GM20431 (cell line): Measurements from ENCODE around the gene CXCL12.

Experiments
- in situ Hi-C: fragments of 300-500 bp; cut with MseI, MboI; formaldehyde crosslinking; loops from one replicate; pipeline ENCODE4 v1.15.0; 2020; ENCODE audit warnings: low sequenced_read_pairs; ENCODE audit not compliant: unreplicated experiment

Gene CXCL12

DNA sequence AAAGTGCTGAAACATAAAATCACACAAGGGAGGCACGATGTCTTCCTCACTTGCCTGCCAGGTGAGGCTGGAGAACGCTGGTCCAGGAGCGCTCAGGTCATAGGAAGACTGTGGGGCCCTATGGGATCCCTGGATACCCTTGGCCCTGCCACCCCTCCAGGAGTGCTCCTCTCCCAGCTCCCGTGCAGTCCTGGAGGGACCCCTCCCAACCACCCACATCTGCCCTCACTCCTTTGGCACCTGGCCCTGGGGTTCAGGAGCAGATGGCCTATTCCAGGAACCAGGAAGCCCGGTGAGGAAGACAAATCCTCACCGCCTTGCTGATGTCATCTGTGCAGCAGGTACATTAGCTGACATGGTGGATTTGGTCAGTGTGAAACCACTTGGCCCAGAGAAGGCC is 3.7 kb upstream of the CXCL12 start:
- in situ Hi-C loops: loop anchor here (25.0 kb wide), 2 partner anchors 474 to 701 kb away; no protein-coding TSS in a partner anchor

DNA sequence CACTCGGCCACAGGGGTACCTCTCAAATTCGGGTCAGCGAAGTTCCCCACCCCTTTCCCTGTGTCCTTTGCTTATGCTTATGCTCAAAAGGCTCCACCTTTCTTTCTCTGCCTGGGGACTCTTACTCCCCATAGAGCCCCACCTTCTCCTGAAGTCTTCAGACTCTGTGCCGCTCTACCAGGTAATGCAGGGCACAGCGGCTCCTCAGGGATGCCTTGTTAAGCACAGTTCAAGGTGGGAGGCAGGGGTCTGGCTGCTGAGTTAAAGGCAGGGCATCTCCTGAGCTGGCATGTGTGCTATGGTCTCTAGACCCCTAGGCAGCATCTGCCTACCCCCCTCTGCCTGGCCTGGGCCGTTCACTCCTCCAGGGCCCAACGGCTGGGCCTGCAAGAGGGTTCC is 3.0 kb upstream of the CXCL12 start:
- in situ Hi-C loops: loop anchor here (25.0 kb wide), 2 partner anchors 474 to 701 kb away; no protein-coding TSS in a partner anchor

DNA sequence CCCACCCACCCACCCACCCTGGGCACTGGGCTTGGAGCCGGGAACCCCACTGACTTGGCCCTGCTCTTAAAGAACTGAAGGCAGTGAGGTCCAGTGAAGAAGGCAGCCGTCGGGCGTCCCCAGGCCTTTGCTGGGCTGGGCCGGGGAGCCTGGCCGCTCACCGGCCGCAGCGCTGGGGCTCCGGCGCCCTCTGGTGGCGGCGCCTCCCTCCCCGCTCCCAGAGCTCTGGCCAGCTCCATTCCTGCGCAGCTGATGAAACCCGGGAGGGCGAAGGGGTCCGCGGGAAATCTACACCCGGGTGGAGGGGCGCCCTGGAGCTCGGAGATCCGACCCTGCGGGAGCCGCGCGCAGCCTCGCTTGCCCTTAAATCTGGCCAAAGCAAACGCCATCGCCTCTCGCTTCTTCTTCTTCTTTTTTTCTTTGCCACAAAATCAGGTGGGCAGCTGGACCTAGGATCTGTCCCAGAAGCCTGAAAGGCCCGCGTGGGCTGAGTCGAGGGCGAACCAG is 1.7 kb upstream of the CXCL12 start:
- in situ Hi-C loops: loop anchor here (25.0 kb wide), 2 partner anchors 476 to 699 kb away; no protein-coding TSS in a partner anchor

DNA sequence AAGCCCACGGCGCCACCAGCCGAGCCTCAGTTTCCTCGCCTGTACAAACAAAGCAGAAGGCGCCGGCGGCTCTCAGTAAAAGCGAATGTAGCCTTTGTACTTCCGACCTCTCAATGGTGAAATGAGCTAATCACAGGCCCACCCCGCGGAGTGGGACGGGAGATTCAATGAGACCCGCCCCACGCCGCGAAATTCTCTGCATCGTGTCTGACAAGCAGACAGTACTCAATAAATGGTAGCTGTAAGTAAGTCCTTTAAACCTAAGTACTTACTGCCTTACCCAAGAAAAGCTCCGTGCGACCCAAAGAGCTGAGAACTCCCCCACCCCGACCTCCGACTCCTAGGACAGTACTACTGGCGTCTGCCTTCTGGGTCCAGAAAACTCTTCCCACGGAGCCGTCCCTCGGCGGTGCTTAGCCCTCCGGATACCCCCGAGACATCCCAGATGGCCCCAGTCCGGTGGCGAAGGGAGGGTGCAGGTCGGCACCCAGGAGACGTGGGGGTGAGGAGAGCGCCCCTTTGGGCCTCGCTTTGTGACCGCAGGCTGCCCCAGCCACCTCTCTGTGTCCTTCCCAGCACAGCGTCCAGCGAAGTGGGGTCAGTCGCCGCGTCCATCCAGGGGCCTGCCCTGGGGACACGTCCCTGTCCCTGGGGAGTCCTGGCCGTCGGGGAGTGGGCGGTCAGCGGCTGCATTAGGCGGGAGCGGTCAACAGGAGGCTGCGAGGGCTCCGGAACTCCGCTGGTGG is 972 bp upstream of the CXCL12 start:
- in situ Hi-C loops: loop anchor here (25.0 kb wide), 2 partner anchors 476 to 699 kb away; no protein-coding TSS in a partner anchor

DNA sequence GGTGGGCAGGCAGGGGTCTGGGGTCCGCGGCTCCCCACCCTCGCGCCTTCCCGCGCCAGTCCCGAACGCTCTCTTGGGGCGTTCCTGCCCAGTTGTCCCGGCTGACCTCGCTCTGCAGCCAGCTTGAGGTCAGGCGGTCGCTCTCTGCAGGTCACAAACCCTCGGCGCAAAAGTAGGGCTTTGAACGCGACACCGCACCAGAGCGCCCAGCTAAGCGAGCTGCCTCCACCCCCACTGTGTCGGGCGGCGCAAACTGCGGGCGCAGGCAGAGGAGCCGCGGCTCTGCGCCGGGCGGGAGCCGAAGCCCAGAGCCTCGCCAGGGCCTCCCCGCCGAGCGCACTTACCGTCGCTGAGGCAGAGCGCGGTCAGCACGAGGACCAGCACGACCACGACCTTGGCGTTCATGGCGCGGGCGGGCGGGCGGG is 284 bp downstream of the CXCL12 start:
- in situ Hi-C loops: loop anchor here (25.0 kb wide), 2 partner anchors 478 to 697 kb away; no protein-coding TSS in a partner anchor

DNA sequence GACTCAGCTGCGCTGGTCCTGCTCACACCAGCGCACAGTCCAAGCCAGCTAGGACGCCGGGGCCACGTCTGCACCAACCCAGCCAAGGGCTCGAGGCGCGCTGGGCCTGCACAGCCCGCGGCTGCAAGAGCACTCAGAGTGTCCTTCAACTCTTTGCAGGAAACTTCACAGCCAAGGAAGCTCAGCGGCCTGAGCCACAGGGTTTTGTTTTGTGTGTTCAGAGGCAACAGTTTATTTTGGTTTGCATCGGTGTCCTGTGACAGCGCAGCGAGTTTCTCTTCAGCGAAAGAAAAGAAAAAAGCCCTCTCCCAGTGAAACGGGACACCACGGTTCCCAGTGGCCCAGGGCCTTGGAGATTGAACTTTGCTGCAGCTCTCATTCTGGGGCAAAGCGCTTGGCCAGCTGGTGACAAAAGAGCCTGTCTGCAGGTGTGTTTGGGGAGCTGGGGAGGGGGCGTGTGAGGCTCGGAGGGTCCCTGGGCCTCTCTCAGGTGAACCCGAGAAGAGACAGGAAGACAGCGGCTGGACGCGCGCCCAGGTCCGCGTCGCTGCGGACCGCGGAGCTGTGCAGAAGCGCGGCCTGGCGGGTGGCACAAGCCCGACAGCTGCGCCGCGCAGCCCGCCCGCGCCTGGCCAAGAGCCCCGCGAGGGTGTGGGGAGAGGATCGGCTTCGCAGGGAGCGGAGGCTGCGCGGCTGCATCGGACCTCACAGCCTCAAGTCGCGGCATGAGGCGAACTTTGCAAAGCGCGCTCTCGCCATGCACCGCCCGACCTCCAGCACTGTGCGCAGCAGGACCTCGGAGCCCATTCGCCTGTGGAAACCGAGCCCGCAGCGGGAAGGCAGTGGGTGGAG is 922 bp downstream of the CXCL12 start:
- in situ Hi-C loops: loop anchor here (25.0 kb wide), 2 partner anchors 478 to 697 kb away; no protein-coding TSS in a partner anchor

DNA sequence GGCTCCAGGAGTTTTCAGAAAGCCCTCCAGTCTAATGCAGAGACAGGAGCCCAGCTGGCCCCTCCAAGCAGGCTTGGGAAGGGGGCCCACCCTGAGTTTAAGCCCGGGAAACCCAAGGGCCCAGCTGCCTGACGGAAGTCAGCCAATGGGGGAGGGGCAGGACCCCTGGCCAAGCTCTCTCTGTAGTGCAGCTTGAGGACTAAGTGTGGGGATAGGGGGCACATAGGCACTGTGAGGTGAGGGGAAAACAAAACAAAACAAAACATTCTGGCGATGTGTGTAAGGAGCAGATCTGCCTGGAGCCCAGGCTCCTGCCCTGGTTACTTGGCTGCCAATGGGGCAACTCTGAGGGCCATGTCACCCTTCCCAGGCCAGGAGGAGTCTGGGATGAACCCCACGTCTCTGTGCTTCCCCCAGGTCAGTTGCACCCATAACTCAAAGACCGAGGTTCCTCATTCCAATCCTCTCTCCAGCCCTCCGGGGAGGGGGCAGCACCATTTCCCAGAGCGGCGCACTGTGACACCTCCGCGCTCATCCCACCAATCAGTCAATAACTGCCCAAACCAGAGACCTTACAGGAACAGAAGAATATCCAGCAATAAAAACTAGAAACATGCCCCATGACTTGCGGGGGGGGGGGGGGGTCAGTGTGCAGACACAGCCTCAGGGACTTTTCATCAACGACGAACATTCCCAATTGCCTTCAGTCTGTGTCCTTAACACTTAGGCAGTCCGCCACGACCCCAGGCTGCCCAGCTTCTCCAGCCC is 1.7 kb downstream of the CXCL12 start:
- in situ Hi-C loops: loop anchor here (25.0 kb wide), 2 partner anchors 479 to 696 kb away; no protein-coding TSS in a partner anchor

DNA sequence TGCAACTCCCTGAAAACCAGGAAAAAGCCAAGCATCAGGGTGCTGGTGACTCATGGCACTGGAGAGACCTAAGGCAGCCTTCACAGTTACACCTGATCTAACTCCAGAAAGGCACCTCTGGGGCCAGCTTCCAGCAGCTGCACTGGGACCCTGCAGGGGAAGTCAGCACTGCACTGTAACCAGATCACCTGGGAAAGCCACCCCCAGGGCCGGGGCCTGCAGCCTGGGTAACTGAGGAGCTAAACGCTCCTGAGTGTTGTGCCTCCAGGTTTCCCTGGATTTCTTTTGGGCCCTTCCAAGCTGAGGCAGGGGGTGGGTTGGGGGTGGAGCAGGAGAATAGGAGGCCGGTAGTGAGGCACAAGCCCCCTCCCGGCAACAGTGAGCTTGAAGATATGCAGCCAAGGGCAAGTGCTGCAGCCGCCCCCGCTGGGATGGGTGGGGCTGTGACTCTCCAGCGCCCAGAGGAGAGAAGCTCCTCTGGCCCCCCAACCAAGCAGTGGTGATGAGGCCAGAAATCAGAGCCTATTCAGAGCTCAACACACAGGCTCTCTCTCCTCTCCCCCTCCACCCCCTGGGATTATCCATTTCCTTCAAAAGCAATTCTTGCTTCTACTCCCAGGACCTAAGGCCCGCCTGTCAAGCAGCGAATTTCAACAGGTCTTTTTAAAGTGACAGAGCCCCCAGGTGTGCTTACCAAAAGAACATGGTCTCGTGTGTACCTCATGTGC is 2.6 kb downstream of the CXCL12 start:
- in situ Hi-C loops: loop anchor here (25.0 kb wide), 2 partner anchors 480 to 695 kb away; no protein-coding TSS in a partner anchor

DNA sequence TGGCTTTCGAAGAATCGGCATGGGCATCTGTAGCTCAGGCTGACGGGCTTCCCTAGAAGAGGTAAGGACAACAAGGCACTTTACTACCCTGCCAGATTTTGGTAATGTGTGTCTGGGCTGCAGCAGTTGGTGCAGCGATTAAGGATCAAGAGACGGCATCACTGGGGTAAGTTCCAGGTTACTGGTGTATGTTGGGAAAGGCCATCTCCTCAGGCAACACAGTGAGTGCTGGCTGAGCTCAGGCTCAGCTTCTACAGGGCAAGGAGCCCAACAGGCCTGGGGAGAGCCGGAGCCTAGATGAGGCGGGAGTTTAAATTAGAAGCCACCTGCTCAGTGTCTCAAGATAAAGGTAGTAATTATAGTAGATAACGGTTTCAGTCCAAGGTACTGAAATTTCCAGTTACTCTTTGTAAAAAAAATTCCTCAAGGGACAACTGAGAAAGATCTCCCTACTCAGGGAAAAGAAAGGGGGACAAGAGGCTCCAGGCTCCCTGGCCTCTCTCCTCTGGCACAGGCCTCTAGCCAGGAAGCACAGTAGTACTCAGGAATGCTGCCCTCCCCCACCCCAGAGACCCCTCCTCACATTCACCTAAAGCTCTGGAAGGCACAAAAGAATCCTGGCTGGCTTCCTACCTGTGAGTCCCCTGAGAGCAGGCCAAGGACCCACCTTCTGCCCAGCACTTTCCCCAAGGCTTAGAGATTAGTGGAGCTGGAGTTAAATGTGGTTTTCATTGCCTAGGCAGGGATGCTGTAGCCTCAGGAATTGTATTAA is 3.9 kb downstream of the CXCL12 start:
- in situ Hi-C loops: loop anchor here (25.0 kb wide), 2 partner anchors 481 to 694 kb away; no protein-coding TSS in a partner anchor

DNA sequence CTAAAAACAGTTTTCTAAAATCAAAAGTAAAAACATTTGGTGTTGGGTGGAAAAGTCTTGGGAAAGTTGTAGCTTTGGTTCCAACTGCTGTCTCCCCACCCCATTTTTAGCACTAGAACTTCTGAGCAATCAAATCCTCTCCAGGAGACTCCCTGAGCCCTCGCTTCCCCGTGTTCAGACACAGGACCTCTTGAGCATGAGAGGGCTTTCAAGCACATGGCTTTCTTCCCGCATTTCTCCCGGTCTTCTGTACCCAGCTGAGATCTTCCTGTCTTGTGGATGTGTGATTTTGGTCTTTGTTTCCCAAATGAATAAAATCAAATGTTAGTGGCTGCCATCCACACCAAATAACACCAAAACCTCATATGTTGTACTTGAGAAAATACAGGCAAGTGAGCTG is 5.0 kb downstream of the CXCL12 start:
- in situ Hi-C loops: loop anchor here (25.0 kb wide), 2 partner anchors 482 to 693 kb away; no protein-coding TSS in a partner anchor

DNA sequence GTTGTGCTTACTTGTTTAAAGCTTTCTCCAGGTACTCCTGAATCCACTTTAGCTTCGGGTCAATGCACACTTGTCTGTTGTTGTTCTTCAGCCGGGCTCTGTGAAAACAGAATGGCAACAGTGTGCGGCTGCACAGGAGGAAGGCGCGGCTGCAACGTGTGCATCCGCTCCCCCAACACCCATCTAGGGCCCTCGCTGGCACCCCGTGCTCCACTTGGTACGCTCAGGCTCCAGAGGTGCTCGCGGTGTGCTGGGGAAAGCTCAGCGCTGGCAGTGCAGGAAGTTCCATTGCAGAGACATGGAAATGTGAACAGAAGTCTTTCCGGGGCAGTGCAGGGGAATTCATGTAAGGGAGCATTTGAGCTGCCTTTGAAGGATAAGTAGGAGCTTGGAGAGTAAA is 6.3 kb downstream of the CXCL12 start:
- in situ Hi-C loops: loop anchor here (25.0 kb wide), 2 partner anchors 484 to 691 kb away; no protein-coding TSS in a partner anchor

DNA sequence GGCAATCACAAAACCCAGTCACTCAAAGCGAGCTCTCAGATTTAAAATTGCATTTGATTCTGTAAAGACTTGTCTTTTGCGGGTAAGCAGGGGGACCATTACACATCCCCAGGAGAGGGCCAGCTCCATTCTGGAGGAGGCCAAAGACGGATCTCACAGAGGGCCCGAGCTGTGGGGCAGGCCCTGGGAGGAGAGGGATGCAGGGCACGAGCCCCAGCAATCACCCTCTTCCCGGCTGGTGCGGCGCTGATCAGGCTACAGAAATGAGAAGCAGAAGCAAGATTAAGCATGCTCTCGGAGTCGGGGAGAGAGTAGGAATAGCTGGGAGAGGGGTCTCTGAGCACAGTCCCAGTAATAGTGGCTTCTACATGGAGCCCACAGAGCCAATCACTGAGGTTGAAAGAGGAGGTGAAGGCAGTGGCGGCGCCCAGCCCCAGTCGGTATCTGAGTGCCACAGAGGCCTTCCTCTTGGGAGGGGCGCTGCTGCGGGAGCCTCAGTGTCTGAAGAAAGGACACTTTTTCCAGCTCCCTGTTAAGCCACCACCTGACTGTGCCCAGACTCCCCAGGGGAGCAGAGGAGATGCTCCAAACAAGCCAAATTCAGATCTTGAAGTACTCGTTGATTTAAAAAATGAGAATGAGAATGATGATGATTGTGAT is 7.1 kb downstream of the CXCL12 start:
- in situ Hi-C loops: loop anchor here (25.0 kb wide), 2 partner anchors 485 to 690 kb away; no protein-coding TSS in a partner anchor

DNA sequence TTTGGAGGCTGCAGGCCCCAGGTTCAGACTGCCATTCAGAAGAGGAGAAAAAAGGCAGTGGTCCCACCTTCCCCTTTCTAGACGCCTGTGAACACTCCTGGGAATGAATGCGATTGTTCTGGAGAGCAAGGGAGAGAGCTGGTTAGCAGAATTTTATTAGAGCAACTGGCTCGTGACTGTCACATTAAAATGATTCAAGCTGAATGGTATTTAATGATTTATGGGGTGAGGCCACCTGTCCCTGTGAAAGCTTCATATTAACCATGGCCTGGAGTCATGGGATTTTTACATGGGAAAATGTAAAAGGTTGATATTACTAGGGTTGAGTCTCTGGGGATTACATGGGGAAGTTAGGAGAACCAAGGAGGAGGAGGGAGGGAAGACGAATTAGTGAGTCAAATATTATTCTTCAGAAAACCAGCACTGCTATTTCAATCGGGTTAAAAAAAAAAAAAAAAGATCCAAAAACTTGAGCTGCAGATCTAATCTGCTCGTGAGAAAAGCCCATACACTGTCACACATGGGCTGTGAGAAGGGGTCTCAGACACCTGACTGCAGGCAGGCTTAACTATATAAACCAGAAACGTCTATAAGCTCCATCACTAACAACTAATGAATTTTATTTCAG is 8.3 kb downstream of the CXCL12 start:
- in situ Hi-C loops: loop anchor here (25.0 kb wide), 2 partner anchors 486 to 689 kb away; no protein-coding TSS in a partner anchor

DNA sequence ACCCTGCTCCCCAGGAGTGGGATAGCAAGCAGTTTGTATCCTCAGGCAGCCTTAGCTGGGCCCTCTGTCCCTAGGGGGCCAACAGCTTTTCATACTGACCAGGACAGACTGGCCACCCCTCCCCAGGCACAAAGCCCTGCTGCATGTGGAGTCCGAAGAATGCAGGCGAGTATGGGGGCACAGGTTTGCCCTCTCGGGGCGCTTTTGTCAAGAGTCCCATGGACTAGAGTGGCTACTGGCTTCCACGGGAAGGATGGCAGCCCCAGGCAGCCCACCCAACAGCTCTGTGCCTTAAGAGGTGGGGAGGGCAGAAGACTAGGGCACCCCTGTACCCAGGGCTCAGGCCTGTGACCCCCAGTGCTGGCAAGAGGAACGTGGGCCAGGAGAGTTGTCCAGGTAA is 10.7 kb downstream of the CXCL12 start:
- in situ Hi-C loops: no loop called here

DNA sequence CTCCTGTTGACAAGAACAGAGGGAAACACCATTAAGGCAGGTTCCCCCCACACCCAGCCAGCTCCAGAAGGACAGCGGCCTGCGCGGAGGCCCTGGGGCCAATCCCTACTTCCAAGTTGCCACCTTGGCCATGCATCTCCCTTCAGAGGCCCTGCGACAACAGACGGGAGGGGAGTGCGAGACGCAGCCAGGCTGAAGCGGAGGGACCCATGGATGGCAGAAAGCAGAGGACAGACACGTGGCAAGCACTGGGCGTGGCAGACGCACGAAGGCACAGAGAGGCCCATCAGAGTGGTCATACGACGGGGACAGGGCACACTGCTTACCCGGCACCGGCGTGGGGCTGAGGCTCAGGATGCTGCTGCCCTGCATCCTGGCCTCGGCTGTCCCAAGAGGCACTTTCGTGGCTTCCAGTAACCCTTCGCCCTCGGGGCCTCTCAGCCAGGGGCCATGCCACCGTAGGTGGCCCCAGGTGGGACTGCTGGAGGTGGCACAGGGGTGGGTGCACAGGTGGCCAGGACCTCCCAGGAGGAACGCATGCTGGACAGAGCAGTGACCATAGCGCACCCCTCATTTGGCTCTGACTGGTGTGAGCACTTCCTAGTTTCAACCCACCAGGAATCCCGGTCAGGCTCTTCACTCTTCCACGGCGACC is 11.4 kb downstream of the CXCL12 start:
- in situ Hi-C loops: no loop called here

DNA sequence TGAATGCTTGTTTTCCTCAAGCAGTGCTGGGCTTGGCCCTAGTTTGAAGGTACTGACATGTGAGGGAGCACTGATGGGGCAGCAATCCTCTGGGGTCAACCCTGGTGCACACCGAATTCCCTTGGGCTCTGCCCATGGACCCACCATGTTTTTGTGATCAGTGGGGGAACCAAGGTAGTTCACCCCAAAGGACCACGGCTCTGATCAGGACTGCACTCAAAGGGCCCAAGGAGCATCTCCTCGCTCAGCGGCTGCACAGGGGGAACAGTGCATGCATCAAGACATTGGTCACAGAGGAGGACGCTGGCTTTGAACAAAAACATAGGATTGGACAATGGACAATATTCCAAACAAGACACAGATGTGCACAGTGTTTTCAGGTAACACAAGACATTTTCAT is 12.7 kb downstream of the CXCL12 start:
- in situ Hi-C loops: no loop called here
